Measurements from ENCODE around the gene PYROXD2. TPM values are rescaled to one million over a fixed set of nuclear protein-coding genes. Genes with fewer than 3 reads are reported as not detected.

Gene PYROXD2
- total RNA-seq, 1 experiment from 2014 or later, result 2.2 TPM

DNA sequence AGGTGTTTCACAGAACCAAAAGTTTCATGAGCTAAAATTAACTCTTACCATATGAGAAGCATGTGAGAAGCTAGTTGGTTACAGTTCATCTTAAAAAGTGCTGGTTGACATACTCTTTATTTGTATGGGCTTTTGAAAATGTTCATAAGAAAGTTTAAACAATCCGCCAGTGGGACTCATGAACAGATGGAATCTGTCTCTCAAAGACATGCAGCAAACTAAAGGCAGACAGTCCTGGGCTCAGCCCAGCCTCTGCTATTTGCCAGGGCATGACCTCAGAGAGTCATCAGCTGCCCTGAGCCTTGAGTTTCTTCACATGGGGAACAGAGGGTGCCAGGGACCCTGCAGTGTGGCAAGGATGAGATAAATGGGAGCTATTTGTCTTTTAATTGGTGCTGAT is 3.2 kb downstream of the PYROXD2 start:
- intact Hi-C loops (cut with micrococcal nuclease; ENCODE audit: unreplicated experiment), result loop anchor here (10.0 kb wide), 1 partner anchor 147 kb away; the partner anchor contains the start of gene LOXL4
- no peaks in the 10 kb centered on the region for H3K27me3 Mint-ChIP-seq (ENCODE audit: insufficient read depth, unreplicated experiment)
- Histone ChIP-seq H3K36me3 (ENCODE audit: control insufficient read depth, insufficient read depth, low read length) (no peaks in the 10 kb centered on the region), H3K9me3 (no peaks in the 10 kb centered on the region), H3K4me1 (peaks cover 5% of the 10 kb centered on the region), H3K27me3 (replicated peaks; ENCODE audit: control insufficient read depth, insufficient read depth, low read length) (no peaks in the 10 kb centered on the region), H3K4me3 (ENCODE audit: low read depth, low read length) (no peak overlapping the region)
- no peak for TF ChIP-seq CTCF (IDR thresholded peaks at IDR 0.05; ENCODE audit: insufficient read depth in 1 of 2, low read depth in 1 of 2, low read length in 1 of 2, severe bottlenecking in 1 of 2, unreplicated experiment in 1 of 2)
- no TSS peak for BruUV-seq (replicated peaks)
- ChIA-PET CTCF (no interaction called here), POLR2A (no interaction called here)
- H3K4me1 Mint-ChIP-seq (ENCODE audit: low read depth, unreplicated experiment), result no peaks in the 10 kb centered on the region
- DNase-seq, result no peak
- no peaks in the 10 kb centered on the region for H3K36me3 Mint-ChIP-seq (ENCODE audit: insufficient read depth, unreplicated experiment)
- no peak overlapping the region for H3K4me3 Mint-ChIP-seq (ENCODE audit: unreplicated experiment)
- H3K27ac Mint-ChIP-seq (ENCODE audit: unreplicated experiment), result no peak overlapping the region
- no peaks in the 10 kb centered on the region for H3K9me3 Mint-ChIP-seq (ENCODE audit: unreplicated experiment)

GRCh38 chr10:98411166-98411565 is 3.8 kb downstream of the PYROXD2 start:
- no peaks in the 10 kb centered on the region for H3K4me1 Mint-ChIP-seq (ENCODE audit: low read depth, unreplicated experiment)
- no peak for TF ChIP-seq CTCF (IDR thresholded peaks at IDR 0.05; ENCODE audit: insufficient read depth in 1 of 2, low read depth in 1 of 2, low read length in 1 of 2, severe bottlenecking in 1 of 2, unreplicated experiment in 1 of 2)
- POLR2A ChIA-PET, result no interaction called here

GRCh38 chr10:98410759-98411158 is 4.2 kb downstream of the PYROXD2 start:
- no peaks in the 10 kb centered on the region for H3K9me3 Mint-ChIP-seq (ENCODE audit: unreplicated experiment)
- DNase-seq, result no peak
- H3K4me1 ChIP-seq, result peaks cover 5% of the 10 kb centered on the region
- no peaks in the 10 kb centered on the region for H3K27me3 Mint-ChIP-seq (ENCODE audit: insufficient read depth, unreplicated experiment)
- BruUV-seq (replicated peaks), result no TSS peak
- CTCF ChIA-PET, result no interaction called here
- intact Hi-C loops (cut with micrococcal nuclease; ENCODE audit: unreplicated experiment), result loop anchor here (10.0 kb wide), 1 partner anchor 146 kb away; the partner anchor contains the start of gene LOXL4
- no peak overlapping the region for H3K4me3 Mint-ChIP-seq (ENCODE audit: unreplicated experiment)
- POLR2A ChIA-PET, result no interaction called here
- no peaks in the 10 kb centered on the region for H3K9me3 ChIP-seq
- H3K36me3 Mint-ChIP-seq (ENCODE audit: insufficient read depth, unreplicated experiment), result no peaks in the 10 kb centered on the region
- H3K4me3 ChIP-seq (ENCODE audit: low read depth, low read length), result no peak overlapping the region
- H3K27me3 ChIP-seq (replicated peaks; ENCODE audit: control insufficient read depth, insufficient read depth, low read length), result no peaks in the 10 kb centered on the region
- H3K4me1 Mint-ChIP-seq (ENCODE audit: low read depth, unreplicated experiment), result no peaks in the 10 kb centered on the region
- no peak overlapping the region for H3K27ac Mint-ChIP-seq (ENCODE audit: unreplicated experiment)
- TF ChIP-seq CTCF (IDR thresholded peaks at IDR 0.05; ENCODE audit: insufficient read depth in 1 of 2, low read depth in 1 of 2, low read length in 1 of 2, severe bottlenecking in 1 of 2, unreplicated experiment in 1 of 2), result no peak
- no peaks in the 10 kb centered on the region for H3K36me3 ChIP-seq (ENCODE audit: control insufficient read depth, insufficient read depth, low read length)

More at GRCh38 chr10:98411166-98411565, 3.8 kb downstream of the PYROXD2 start:
- DNase-seq, result no peak
- H3K9me3 Mint-ChIP-seq (ENCODE audit: unreplicated experiment), result no peaks in the 10 kb centered on the region
- H3K27ac Mint-ChIP-seq (ENCODE audit: unreplicated experiment), result no peak overlapping the region
- CTCF ChIA-PET, result no interaction called here
- H3K27me3 Mint-ChIP-seq (ENCODE audit: insufficient read depth, unreplicated experiment), result no peaks in the 10 kb centered on the region
- Histone ChIP-seq H3K36me3 (ENCODE audit: control insufficient read depth, insufficient read depth, low read length) (no peaks in the 10 kb centered on the region), H3K27me3 (replicated peaks; ENCODE audit: control insufficient read depth, insufficient read depth, low read length) (no peaks in the 10 kb centered on the region), H3K9me3 (no peaks in the 10 kb centered on the region), H3K4me3 (ENCODE audit: low read depth, low read length) (no peak overlapping the region), H3K4me1 (peaks cover 5% of the 10 kb centered on the region)
- intact Hi-C loops (cut with micrococcal nuclease; ENCODE audit: unreplicated experiment), result loop anchor here (10.0 kb wide), 1 partner anchor 146 kb away; the partner anchor contains the start of gene LOXL4
- H3K4me3 Mint-ChIP-seq (ENCODE audit: unreplicated experiment), result no peak overlapping the region
- no TSS peak for BruUV-seq (replicated peaks)
- H3K36me3 Mint-ChIP-seq (ENCODE audit: insufficient read depth, unreplicated experiment), result no peaks in the 10 kb centered on the region

All from Caco-2 (cell line).